Measurements from ENCODE around the gene ARHGDIB. TPM values are rescaled to one million over a fixed set of nuclear protein-coding genes. Genes with fewer than 3 reads are reported as not detected.

Gene ARHGDIB
- total RNA-seq = 759 TPM

DNA sequence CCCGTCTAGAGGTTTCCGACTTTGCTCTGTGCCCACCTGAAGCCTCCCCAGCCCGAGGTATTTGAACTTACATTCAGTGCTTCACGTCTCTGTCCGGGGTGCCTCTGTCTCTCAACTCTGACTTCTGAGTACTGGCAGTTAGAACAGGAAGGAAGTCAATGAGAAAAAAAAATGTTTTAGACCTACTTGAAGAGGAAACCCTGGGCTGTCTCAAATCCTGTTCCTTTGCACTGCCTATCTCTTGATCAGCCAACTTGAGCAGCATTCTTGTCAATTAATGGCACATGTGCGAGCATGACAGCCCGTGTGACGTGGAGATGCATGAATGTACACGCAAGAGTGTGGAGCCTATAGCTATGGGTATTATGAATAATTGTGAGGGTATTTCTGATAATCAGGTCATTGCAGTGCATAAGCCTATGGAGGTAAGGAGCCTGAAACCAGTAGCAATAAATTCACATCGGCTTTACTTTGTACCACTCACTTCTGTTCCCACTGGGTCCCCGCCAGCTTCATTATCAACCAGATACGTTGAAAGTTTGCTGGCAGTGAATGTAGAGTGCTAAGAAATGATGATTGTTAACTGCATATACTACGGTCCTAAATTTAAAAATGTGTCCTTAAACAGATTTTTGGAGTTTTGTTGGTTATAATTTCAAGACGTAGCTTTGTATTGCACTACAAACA is at the start of gene ARHGDIB:
TSS of gene ARHGDIB (minus strand) at position 136 of the 687 bp plus-strand sequence. CDS start 10,889 bp downstream, outside the sequence.
- DNase-seq (ENCODE audit: low read depth in 2 of 3, low spot score in 2 of 3) = peak; percentile 74 to 92 (median 84)

DNA sequence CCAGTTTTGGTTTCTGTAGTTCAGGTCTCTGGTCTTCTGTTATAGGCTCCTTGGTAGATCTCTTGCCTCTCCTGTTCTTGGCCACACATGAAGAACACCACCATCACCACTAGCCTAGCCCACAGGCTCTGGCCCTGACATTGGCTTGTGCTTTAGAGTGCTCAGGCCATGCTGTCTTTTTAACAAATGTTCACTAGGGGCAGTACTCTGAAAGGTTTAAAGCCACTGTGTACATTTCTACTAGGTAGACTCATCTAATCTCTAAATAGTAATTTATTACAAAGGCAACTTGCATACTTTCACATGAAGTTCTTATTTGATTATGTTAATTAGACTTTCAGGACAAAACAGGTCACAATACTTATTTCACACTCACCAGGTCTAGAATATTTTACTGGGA is 49.8 kb upstream of the ARHGDIB start:
- DNase-seq (ENCODE audit: low read depth in 2 of 3, low spot score in 2 of 3) = no peak

DNA sequence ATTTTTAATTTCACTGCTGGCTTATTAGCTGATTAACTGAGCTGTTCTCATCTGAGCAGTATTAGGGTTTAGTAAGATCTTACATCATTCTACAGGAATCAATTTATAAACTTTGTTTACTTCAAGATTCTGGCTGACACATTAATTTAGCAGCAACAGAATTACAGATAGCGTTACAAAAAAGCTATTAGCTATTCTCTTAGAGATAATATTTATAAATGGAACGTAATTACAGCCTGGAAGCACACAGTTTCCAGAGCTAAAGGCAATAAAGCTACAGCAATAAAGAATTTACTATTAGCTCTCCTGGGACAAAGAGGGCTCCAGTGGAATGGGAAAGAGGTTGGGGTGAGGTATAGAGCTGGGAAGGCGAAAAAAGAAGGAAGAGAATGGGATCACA is 46.1 kb upstream of the ARHGDIB start:
- DNase-seq (ENCODE audit: low read depth in 2 of 3, low spot score in 2 of 3) = no peak

DNA sequence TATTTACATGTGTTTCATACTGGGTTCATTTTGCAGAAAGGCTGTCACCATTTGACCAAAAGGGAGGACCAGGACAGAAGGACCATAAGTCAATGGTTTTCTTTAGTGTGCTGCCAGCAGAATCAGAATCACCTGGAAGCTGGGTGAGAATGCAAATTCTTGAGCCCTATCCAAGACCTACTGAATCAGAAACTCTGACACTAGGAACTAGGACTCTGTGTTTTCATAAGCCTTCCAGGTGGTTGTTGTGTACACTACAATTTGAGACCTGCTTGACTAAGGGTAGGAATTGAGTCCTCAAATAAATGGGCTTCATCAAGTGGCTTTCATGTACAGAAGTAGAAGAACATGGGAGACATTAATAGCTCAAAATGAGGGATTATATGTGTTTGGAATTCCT is 43.7 kb upstream of the ARHGDIB start:
- no peak for DNase-seq (ENCODE audit: low read depth in 2 of 3, low spot score in 2 of 3)

DNA sequence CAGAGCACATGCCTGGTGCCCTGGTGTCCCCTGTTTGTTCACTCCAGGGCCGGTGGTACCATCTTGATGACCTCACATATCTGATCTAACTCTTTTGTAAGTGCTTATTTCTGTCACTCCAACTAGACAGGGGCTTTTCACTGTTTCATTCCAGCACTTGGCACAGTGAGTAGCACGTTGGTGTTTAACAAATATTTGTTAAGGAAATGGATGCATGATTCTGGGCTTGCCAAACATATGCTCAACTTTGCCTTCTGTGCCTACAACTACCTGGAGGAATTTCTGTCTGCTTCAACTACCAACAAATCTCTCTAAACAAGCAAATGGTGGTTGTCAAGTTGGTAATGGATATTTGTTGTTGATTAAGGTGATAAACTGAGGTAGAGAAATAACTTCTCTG is 43.0 kb upstream of the ARHGDIB start:
- DNase-seq (ENCODE audit: low read depth in 2 of 3, low spot score in 2 of 3) = no peak

DNA sequence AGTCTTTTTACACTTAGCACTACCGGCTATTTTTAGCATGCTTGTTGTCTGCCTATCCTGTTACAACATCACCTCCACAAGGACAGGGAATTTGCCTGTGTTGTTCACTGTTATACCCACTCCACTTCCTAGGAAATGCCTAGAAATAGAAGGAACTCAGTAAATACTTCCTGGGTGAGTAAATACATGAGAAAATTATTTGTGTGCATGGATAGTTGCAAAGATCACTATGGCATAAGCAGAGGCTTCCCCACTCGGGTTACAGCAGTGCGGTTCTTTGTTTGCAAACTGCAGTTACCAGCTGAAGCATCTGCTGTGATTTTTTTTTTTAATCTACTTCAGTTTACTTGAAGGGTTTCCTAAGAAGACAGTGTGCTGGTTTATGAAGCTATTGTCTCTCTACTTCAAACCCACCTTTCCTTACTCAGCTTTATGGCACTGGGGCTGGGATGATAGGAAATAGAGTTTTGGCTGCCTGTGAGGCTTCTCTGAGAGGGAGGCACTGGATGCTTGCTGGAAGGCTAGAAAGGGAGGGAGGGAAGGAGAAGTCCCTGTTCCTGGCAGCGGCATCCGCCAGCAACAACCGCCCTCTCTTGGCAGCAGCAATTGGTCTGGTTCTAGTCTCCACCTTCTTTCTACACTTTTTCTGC is 40.5 kb upstream of the ARHGDIB start:
- DNase-seq (ENCODE audit: low read depth in 2 of 3, low spot score in 2 of 3) = no peak

DNA sequence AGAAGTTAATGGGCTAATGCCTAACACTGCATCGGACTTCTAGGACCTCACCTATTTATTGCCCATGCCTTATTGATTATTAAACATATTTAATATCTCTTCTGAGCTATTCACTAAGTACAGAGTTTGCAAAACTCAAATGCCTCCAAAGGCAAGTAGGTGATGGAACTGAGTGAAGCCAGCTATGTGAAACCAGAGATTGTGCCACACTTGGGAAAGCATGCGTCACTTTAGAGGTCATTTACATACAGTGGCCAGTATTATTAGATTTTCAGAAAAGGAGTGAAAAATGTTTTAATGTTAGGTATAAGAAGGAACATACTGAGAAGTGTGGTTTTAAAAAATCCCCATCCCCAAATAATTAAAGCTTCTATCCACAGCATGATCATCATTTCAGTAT is 39.2 kb upstream of the ARHGDIB start:
- no peak for DNase-seq (ENCODE audit: low read depth in 2 of 3, low spot score in 2 of 3)

DNA sequence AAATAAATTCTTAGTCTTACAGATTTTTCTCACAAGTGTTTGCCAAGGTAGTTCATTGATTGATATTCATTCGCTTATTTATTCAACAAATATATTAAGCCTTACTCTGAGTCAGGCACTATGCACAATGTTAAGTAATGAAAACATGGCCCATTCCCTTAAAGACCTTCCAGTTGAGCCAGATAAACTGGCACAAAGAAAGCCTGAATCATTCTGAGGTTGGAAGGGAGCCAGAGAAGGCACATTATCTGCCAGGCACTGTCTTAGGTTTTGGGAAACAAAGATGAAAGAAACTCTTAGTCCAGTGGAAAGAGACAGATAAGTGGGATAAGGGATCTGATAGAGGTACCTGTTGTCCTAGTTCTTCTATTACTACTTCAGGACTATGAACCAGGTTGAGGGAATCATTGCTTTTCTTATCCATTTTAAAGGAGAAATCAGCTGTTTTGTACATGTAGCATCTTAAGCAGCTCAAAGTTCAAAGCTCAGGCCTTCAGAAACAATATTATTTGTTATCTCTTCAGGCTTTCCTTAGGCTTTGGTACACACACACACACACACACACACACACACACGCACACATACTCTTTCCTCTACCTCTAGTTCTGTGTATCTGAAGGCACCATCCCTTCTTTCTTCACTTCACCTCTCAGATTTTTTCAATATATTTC is 38.4 kb upstream of the ARHGDIB start:
- no peak for DNase-seq (ENCODE audit: low read depth in 2 of 3, low spot score in 2 of 3)

DNA sequence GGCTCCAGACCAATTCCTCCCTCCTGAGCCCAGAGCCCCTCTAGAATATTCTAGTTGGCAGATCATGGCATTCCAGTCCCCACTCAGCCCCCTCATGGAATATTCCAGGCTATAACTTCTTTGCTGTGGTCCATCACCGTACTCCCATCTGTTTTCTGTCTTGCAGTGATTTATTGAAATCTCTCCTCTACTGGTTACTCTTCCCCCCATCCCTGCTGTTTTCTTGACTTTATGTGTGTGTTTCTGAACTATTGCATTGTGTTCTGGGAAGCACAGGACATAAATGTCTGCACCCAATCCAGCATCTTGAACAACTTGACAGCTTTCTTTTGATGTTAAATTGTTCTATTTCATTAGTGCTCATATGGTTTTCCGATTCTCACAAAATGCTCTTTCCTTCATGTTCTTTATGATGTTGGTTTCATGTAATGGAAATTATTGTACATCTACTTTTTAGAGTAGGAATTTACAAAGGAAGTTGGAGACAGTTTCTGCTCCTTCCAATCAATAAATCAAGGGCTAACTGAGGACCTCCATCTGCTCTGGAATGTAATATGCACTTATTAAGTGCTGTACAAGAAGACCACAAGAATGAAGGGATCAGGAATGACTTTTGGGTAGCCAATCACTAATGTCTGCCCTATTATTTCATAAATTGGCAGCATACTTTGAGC is 37.8 kb upstream of the ARHGDIB start:
- no peak for DNase-seq (ENCODE audit: low read depth in 2 of 3, low spot score in 2 of 3)

DNA sequence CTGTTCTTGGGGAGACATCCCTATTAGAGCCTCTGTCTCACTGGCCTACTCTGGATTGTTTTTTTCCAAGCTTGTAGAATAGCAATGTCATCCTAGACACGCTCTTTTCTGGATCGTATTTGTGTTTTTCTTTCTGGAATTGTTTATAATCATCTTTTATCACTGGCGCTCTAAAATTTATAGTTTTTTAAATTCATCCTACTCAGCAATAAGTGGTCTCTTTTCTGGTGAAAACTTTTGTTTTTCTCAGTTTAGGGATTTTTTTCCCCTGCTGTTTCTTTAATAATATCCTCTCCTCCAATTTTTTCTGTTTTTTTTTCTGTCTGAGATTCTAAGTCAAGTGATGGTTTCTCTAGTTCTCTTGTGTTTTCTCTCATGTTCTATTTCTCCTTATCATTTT is 36.6 kb upstream of the ARHGDIB start:
- no peak for DNase-seq (ENCODE audit: low read depth in 2 of 3, low spot score in 2 of 3)

DNA sequence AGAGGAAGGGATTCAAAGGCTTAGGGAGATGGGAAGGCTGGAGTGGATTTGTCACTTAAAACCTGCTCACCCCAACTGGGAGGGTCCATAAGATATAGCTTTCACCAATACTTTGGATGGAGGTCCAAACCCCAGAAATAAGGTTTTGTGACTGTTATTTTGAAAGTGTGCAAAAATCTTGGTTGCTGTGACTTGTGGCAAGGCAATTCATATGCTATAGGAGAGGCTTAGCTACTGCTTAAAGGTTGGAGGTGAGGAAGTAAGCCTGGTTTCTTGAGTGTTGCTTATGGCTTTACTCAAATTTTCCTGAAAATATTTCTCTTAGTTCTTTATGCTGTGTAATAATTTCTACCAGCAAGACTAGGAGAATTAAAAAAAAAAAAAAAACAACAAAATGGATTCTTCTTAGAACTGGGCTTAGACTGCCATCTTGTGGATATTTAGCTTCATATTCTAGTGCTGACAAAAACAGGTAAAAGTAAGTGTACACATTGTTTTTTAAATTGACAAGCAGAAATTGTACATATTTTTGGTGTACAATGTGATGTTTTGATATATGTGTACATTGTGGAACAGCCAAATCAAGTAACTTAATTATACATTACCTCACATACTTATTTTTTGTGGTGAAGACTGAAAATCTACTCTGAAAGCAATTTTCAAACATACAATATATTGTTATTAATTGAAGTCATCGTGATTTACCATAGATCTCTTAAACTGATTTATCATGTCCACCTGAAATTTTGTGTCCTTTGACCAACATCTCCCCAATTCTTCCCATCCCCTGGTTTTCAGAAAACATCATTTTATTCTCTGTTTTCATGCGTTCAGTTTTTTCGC is 34.4 kb upstream of the ARHGDIB start:
- DNase-seq (ENCODE audit: low read depth in 2 of 3, low spot score in 2 of 3) = peak; percentile 40 to 89 (median 60)

DNA sequence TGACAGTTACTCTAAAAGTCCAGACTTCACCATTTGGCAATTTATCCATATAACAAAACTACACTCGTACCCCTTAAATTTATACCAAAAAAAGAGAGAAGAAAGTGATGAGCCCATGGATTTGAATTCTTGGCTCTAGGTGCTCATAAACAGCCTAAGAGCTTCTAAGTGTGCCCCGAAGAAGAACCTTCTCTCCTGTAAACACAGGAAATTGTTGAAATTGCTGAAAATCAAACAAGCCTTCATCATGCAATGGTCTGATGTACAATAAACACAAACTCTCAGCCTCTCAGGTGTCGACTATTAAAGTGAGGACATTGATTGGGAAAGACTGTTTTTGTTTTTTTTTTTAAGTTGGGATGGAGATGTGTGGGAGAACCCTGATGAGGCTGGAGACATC is 33.2 kb upstream of the ARHGDIB start:
- DNase-seq (ENCODE audit: low read depth in 2 of 3, low spot score in 2 of 3) = no peak

DNA sequence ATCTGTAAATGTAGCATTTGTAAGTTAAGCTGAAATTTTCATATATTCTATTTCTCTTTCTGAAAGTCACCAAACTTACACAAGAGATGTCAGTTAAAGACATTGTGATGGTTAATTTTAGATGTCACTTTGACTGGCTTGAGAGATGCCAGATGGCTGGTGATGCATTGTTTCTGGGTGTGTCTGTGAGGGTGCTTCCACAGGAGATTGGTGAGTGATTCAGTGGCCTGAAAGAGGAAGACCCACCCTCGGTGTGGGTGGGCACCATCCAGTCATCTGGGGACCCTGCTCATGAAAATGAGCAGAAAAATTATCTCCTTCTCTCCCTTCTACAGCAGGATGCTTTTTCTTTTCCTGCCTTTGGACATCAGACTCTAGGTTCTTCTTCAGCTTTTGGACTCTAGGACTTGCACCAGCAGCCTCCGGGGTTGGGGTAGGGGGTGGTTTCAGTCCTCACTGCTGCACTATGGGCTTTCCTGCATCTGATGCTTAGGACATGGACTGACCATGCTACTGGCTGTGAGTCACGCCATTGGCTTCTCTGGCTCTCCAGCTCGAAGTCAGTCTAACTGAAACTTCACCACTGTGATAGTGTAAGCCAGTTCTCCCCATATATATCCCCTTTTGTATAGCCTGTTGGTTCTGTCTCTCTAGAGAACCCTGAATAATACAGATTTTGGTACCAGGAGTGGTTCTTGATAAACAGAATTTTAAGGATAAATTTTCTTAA is 32.3 kb upstream of the ARHGDIB start:
- peak in 1 of 3 donors; percentile 49 for DNase-seq (ENCODE audit: low read depth in 2 of 3, low spot score in 2 of 3)

DNA sequence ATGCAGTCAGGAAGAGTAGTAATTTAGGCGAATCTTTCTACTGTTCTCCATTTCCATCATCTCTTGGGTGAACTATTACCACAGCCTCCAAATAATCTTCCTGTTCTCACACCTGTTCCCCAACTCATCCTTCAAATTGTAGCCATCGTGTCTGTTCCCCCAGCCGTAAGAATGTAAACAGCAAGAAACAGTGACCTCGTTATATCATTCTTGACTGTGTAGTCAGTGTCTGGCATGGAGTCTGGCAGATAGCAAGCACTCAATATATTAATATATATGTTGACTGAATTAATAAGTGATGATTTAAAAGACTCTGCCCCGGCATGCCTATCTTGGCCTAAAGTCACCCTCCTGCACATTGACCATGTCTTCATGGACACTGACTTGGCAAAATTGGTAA is 31.7 kb upstream of the ARHGDIB start:
- no peak for DNase-seq (ENCODE audit: low read depth in 2 of 3, low spot score in 2 of 3)

DNA sequence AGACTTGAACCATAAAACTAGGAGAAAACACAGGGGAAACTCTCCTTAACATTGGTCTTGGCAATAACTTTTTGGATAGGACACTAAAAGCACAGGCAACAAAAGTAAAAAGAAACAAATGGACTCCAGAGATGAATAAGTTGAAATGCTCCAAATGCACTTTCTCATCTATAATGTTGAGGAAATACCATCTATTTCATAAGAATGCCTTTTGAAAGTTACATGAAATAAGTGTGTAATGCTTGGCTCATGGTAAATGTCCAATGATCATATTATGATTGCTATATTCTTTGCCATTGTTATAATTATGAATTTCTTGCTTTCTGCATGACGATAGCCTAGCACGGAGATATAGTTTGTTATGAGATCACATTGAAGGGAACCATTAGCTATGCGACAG is 31.3 kb upstream of the ARHGDIB start:
- no peak for DNase-seq (ENCODE audit: low read depth in 2 of 3, low spot score in 2 of 3)

DNA sequence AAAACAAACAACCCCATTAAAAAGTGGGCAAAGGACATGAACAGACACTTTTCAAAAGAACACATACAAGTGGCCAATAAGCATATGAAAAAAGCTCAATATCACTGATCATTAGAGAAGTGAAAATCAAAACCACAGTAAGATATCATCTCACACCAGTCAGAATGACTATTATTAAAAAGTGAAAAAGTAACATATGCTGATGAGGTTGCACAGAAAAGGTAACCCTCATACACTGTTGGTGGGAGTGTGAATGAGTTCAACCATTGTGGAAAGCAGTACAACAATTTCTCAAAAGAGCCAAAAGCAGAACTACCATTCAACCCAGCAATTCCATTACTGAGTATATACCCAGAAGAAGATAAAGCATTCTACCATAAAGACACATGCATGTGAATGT is 29.7 kb upstream of the ARHGDIB start:
- DNase-seq (ENCODE audit: low read depth in 2 of 3, low spot score in 2 of 3) = no peak

DNA sequence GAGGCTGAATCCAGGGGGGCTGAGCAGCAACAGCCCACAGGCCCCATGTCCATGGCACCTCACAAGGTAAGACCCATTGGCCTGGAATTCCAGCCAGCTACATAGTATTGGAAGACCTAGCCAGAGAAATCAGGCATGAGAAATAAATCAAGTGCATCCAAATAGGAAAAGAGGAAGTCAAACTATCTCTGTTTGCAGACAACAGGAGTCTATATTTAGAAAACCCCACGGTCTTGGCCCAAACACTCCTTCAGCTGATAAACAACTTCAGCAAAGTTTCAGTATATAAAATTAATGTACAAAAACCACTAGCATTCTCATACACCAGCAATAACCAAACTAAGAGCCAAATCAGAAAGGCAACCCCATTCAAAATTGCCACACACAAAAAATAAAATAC is 28.4 kb upstream of the ARHGDIB start:
- DNase-seq (ENCODE audit: low read depth in 2 of 3, low spot score in 2 of 3) = peak in 2 of 3 donors; percentile 23 to 47

DNA sequence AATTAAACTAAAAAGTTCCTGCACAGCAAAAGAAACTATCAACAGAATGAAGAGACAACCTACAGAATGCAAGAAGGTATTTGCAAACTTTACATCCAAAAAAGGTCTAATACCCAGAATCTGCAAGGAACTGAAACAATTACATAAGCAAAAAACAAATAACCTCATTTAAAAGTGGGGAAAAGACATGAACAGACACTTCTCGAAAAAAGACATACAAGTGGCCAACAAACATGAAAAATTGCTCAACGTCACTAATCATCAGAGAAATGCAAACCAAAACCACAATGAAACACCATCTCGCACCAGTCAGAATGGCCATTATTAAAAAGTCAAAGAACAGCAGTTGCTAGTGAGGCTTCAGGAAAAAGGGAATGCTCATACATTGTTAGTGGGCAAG is 26.6 kb upstream of the ARHGDIB start:
- DNase-seq (ENCODE audit: low read depth in 2 of 3, low spot score in 2 of 3) = no peak

DNA sequence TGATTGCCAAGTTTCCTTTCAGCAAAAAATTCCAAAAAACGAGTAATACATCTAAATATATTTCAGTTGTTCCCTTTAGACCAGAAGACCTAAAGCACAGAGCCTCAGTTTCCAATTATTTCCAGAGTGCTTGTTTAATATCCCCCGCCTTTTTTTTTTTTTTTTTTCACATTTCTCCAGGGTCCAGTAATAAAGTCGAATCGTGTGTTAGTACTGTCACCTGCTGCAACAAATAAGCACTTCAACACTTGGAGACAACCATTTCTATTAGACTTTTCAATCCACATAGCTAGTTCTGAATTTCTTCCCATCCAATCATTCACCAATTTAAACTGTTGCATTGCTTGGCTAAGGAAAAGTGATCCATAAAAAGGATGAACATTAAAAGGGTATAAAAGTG is 25.0 kb upstream of the ARHGDIB start:
- no peak for DNase-seq (ENCODE audit: low read depth in 2 of 3, low spot score in 2 of 3)

DNA sequence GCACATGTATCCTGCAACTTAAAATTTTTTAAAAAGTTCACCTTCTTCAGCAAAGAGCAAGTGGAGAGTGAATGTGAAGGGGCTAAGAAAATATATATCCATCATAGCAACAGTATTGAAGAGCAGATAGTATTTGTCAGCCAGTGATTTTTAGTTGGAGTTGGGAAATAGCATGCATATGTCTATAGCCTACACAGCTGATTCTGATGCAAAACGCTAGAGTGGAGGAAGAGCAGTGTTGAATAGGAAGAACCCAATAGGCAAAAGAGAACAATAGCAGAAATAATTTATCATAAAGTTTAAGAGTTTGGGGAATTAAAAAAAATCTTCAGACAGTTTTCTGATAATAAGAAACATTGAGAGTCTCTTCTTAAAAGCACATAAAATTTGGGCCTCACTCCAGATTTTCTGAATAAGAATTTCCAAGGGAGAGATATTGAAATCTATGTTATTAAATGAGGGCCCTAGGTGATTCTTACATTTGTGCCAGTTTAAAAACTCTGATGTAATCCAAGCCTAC is 23.4 kb upstream of the ARHGDIB start:
- DNase-seq (ENCODE audit: low read depth in 2 of 3, low spot score in 2 of 3) = no peak
